ENCODE data around the gene SLC7A7.

DNA sequence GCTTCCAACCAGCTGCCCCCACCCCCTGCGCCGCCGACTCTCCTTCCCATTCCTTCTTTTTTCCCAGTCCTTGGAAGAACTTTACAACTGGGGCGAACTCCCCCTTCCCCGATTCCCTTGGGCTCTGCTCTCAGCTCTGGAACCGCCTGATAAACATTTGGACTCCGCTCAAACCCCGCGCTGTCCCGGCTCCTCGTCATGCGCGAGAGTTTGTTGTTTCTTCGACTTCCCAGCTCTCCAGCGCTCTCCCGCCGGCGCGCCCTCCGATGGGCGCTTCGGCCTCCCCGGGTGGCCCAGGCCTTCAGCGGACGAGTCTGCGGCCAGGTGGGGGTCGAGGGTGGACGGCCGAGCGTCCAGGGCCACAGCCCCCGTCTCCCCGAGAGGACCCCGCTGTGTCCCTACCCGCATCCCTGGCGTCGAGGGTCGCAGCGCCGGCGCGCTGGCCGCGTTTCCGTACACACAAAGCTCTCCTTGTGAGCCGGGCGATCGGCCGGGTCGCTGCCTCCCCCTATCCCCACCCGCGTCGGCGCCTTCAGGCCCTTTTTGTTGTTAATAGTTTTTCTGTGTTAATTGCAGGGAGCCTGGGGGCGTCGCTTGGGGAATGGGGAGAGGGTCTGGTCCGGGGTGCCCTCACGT lies 22.0 kb upstream of the SLC7A7 start:
- no peak for TF ChIP-seq EZH2 (IDR thresholded peaks at IDR 0.05; ENCODE audit: low read length, missing control alignments)
- TF ChIP-seq, protein P1, sequence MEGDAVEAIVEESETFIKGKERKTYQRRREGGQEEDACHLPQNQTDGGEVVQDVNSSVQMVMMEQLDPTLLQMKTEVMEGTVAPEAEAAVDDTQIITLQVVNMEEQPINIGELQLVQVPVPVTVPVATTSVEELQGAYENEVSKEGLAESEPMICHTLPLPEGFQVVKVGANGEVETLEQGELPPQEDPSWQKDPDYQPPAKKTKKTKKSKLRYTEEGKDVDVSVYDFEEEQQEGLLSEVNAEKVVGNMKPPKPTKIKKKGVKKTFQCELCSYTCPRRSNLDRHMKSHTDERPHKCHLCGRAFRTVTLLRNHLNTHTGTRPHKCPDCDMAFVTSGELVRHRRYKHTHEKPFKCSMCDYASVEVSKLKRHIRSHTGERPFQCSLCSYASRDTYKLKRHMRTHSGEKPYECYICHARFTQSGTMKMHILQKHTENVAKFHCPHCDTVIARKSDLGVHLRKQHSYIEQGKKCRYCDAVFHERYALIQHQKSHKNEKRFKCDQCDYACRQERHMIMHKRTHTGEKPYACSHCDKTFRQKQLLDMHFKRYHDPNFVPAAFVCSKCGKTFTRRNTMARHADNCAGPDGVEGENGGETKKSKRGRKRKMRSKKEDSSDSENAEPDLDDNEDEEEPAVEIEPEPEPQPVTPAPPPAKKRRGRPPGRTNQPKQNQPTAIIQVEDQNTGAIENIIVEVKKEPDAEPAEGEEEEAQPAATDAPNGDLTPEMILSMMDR (conservative IDR thresholded peaks at IDR 0.05 in 1 of 2, IDR thresholded peaks at IDR 0.05 in 1 of 2; ENCODE audit: low read depth in 1 of 2, low read length in 2 of 2), result no peak

All from fibroblast of lung (primary cell).